Mesothelial cell of epicardium (in vitro differentiated cells): ENCODE measurements around the gene CTNND2. TPM values are rescaled to one million over a fixed set of nuclear protein-coding genes. Genes with fewer than 3 reads are reported as not detected.

ENCODE experiments used
- DNase-seq, 2 experiments: peaks; one replicate each; pipeline ENCODE4 v3.0.0; 2021; ENCODE audit warnings: low spot score in 2 of 2; ENCODE audit not compliant: unreplicated experiment in 2 of 2
- H3K27ac Mint-ChIP-seq: 2 replicates; pipeline ENCODE4 v1.8.0; 2021; ENCODE audit warnings: mixed read lengths
- H3K27me3 Mint-ChIP-seq: 2 replicates; pipeline ENCODE4 v1.8.0; 2021; ENCODE audit warnings: low read depth, mixed read lengths
- H3K36me3 Mint-ChIP-seq: 2 replicates; pipeline ENCODE4 v1.8.0; 2021; ENCODE audit warnings: mixed read lengths
- H3K4me1 Mint-ChIP-seq: 2 replicates; pipeline ENCODE4 v1.8.0; 2021; ENCODE audit warnings: mixed read lengths
- H3K4me3 Mint-ChIP-seq: 2 replicates; pipeline ENCODE4 v1.8.0; 2021; ENCODE audit warnings: mild to moderate bottlenecking, moderate library complexity, mixed read lengths
- H3K9me3 Mint-ChIP-seq: 2 replicates; pipeline ENCODE4 v1.8.0; 2021; ENCODE audit warnings: mixed read lengths
- CTCF ChIP-seq: fragments of 200-600 bp; sonication (generic); IDR thresholded peaks from one replicate; pipeline ENCODE4 v1.5.0; 2021; ENCODE audit warnings: antibody characterized with exemption; ENCODE audit not compliant: unreplicated experiment
- total RNA-seq: library from RNA; stranded (reverse); gene quantifications from 3 replicates; pipeline ENCODE4 v1.2.1, GENCODE V29; 2021

CTNND2 gene
- total RNA-seq, 1 donor from 2014 or later: 7.9 TPM

- Mint-ChIP-seq H3K27ac (no peak overlapping the region), H3K27me3 (no peaks in the 10 kb centered on the region), H3K9me3 (no peaks in the 10 kb centered on the region), H3K36me3 (no peaks in the 10 kb centered on the region), H3K4me1 (no peaks in the 10 kb centered on the region), H3K4me3 (no peak overlapping the region)
- no peak for DNase-seq
- no peak for TF ChIP-seq CTCF
Observed at GRCh38 chr5:11700391-11700790, 203.9 kb downstream of the CTNND2 start.

- H3K4me1 Mint-ChIP-seq: no peaks in the 10 kb centered on the region
- no peak for TF ChIP-seq CTCF
- DNase-seq: no peak
- H3K27ac Mint-ChIP-seq: no peak overlapping the region
- H3K36me3 Mint-ChIP-seq: no peaks in the 10 kb centered on the region
- no peak overlapping the region for H3K4me3 Mint-ChIP-seq
- H3K27me3 Mint-ChIP-seq: no peaks in the 10 kb centered on the region
- H3K9me3 Mint-ChIP-seq: no peaks in the 10 kb centered on the region
Observed at GRCh38 chr5:11692636-11693035, 211.6 kb downstream of the CTNND2 start.

- no peak overlapping the region for H3K27ac Mint-ChIP-seq
- TF ChIP-seq CTCF: no peak
- H3K27me3 Mint-ChIP-seq: no peaks in the 10 kb centered on the region
- no peak for DNase-seq
- no peak overlapping the region for H3K4me3 Mint-ChIP-seq
- H3K9me3 Mint-ChIP-seq: no peaks in the 10 kb centered on the region
- H3K4me1 Mint-ChIP-seq: no peaks in the 10 kb centered on the region
- H3K36me3 Mint-ChIP-seq: no peaks in the 10 kb centered on the region
Observed at GRCh38 chr5:11687498-11687897, 216.7 kb downstream of the CTNND2 start.

GRCh38 chr5:11684607-11685006 lies 219.6 kb downstream of the CTNND2 start:
- H3K4me3 Mint-ChIP-seq: no peak overlapping the region
- no peaks in the 10 kb centered on the region for H3K36me3 Mint-ChIP-seq
- H3K9me3 Mint-ChIP-seq: no peaks in the 10 kb centered on the region
- DNase-seq: no peak
- no peaks in the 10 kb centered on the region for H3K4me1 Mint-ChIP-seq
- TF ChIP-seq CTCF: no peak
- no peak overlapping the region for H3K27ac Mint-ChIP-seq
- H3K27me3 Mint-ChIP-seq: no peaks in the 10 kb centered on the region

- no peaks in the 10 kb centered on the region for H3K27me3 Mint-ChIP-seq
- H3K4me1 Mint-ChIP-seq: no peaks in the 10 kb centered on the region
- H3K9me3 Mint-ChIP-seq: no peaks in the 10 kb centered on the region
- DNase-seq: no peak
- no peak for TF ChIP-seq CTCF
- no peaks in the 10 kb centered on the region for H3K36me3 Mint-ChIP-seq
- no peak overlapping the region for H3K27ac Mint-ChIP-seq
- no peak overlapping the region for H3K4me3 Mint-ChIP-seq
Observed at GRCh38 chr5:11683666-11684065, 220.6 kb downstream of the CTNND2 start.

- Mint-ChIP-seq H3K27me3 (no peaks in the 10 kb centered on the region), H3K4me3 (no peak overlapping the region), H3K36me3 (peaks cover 2% of the 10 kb centered on the region), H3K4me1 (no peaks in the 10 kb centered on the region), H3K27ac (no peak overlapping the region), H3K9me3 (peaks cover 6% of the 10 kb centered on the region)
- no peak for TF ChIP-seq CTCF
- DNase-seq: no peak
Observed at GRCh38 chr5:11681796-11682195, 222.4 kb downstream of the CTNND2 start.
